Left forelimb (tissue), 1 donor: Measurements from ENCODE around the gene TACC2.

Experiments
- DNase-seq: peaks from one replicate; pipeline ENCODE4 v3.0.0-alpha.2; 2018; ENCODE audit warnings: low spot score

TACC2 gene

GRCh38 chr10:122121059-122121458 lies 132.1 kb downstream of the TACC2 start:
- no peak for DNase-seq

- no peak for DNase-seq
These were observed 133.5 kb downstream of the TACC2 start for GRCh38 chr10:122122493-122122892.

- no peak for DNase-seq
These were observed 134.2 kb downstream of the TACC2 start for GRCh38 chr10:122123186-122123585.

- DNase-seq = no peak
These were observed 135.4 kb downstream of the TACC2 start for GRCh38 chr10:122124342-122124741.

- no peak for DNase-seq
These were observed 135.8 kb downstream of the TACC2 start for GRCh38 chr10:122124808-122125207.

- DNase-seq = no peak
These were observed 138.0 kb downstream of the TACC2 start for GRCh38 chr10:122126763-122127659.

GRCh38 chr10:122127943-122128342 lies 139.0 kb downstream of the TACC2 start:
- no peak for DNase-seq

- DNase-seq = no peak
These were observed 139.4 kb downstream of the TACC2 start for GRCh38 chr10:122128357-122128756.

GRCh38 chr10:122130474-122131110 lies 141.6 kb downstream of the TACC2 start:
- DNase-seq = no peak

GRCh38 chr10:122132331-122132755 lies 143.4 kb downstream of the TACC2 start:
- no peak for DNase-seq

GRCh38 chr10:122132882-122133565 lies 144.1 kb downstream of the TACC2 start:
- DNase-seq = no peak

- no peak for DNase-seq
These were observed 146.5 kb downstream of the TACC2 start for GRCh38 chr10:122135251-122136025.

GRCh38 chr10:122138831-122139625 lies 150.1 kb downstream of the TACC2 start:
- DNase-seq = no peak

GRCh38 chr10:122139627-122140170 lies 150.7 kb downstream of the TACC2 start:
- no peak for DNase-seq

- DNase-seq = no peak
These were observed 151.5 kb downstream of the TACC2 start for GRCh38 chr10:122140461-122140902.

GRCh38 chr10:122140941-122141623 lies 152.1 kb downstream of the TACC2 start:
- no peak for DNase-seq

- DNase-seq = no peak
These were observed 153.1 kb downstream of the TACC2 start for GRCh38 chr10:122141821-122142640.

- DNase-seq = no peak
These were observed 153.8 kb downstream of the TACC2 start for GRCh38 chr10:122142641-122143237.
